H9 (cell line): Measurements from ENCODE around the gene HS3ST1. TPM values are rescaled to one million over a fixed set of nuclear protein-coding genes. Genes with fewer than 3 reads are reported as not detected.

Experiments used
- DNase-seq: peaks from one replicate; pipeline ENCODE4 v3.0.0-alpha.2; 2017
- H2AFZ ChIP-seq: one replicate; pipeline ENCODE4 v1.6.1; 2013; ENCODE audit warnings: mild to moderate bottlenecking, low read length, control low read depth, moderate library complexity
- H2AK5ac ChIP-seq: 2 replicates; pipeline ENCODE4 v1.6.1; 2013; ENCODE audit warnings: low read length, control low read depth, mixed read lengths; ENCODE audit not compliant: insufficient read length
- H2BK120ac ChIP-seq: one replicate; pipeline ENCODE4 v1.6.1; 2013; ENCODE audit warnings: low read depth, mild to moderate bottlenecking, low read length, control low read depth, inconsistent platforms; ENCODE audit not compliant: poor library complexity, severe bottlenecking
- H2BK12ac ChIP-seq: 2 replicates; pipeline ENCODE4 v1.6.1; 2013; ENCODE audit warnings: low read length, control low read depth, mixed read lengths, low read depth; ENCODE audit not compliant: insufficient read length
- H2BK15ac ChIP-seq: 2 replicates; pipeline ENCODE4 v1.6.1; 2013; ENCODE audit warnings: low read depth, low read length, control low read depth
- H2BK20ac ChIP-seq: one replicate; pipeline ENCODE4 v1.6.1; 2013; ENCODE audit warnings: low read depth, mild to moderate bottlenecking, low read length, control low read depth, inconsistent platforms; ENCODE audit not compliant: poor library complexity, severe bottlenecking
- H2BK5ac ChIP-seq: 2 replicates; pipeline ENCODE4 v1.6.1; 2013; ENCODE audit warnings: low read length, control low read depth, mixed read lengths; ENCODE audit not compliant: insufficient read length
- H3K14ac ChIP-seq: 2 replicates; pipeline ENCODE4 v1.6.1; 2013; ENCODE audit warnings: low read length, control low read depth; ENCODE audit not compliant: insufficient read depth
- H3K18ac ChIP-seq: 2 replicates; pipeline ENCODE4 v1.6.1; 2013; ENCODE audit warnings: low read depth, mild to moderate bottlenecking, mixed read lengths, low read length, control low read depth; ENCODE audit not compliant: insufficient read length
- H3K23ac ChIP-seq: 2 replicates; pipeline ENCODE4 v1.6.1; 2013; ENCODE audit warnings: low read length, control low read depth, mixed read lengths, low read depth; ENCODE audit not compliant: insufficient read length
- H3K23me2 ChIP-seq: 2 replicates; pipeline ENCODE4 v1.6.1; 2013; ENCODE audit warnings: low read depth, mild to moderate bottlenecking, mixed read lengths, low read length, control low read depth; ENCODE audit not compliant: insufficient read length, poor library complexity, severe bottlenecking
- H3K27ac ChIP-seq: 2 replicates; pipeline ENCODE4 v1.5.1; 2013; ENCODE audit warnings: low read length, control low read depth, mixed read lengths, low read depth; ENCODE audit not compliant: insufficient read length
- H3K27me3 ChIP-seq: 2 replicates; pipeline ENCODE4 v1.6.1; 2013; ENCODE audit warnings: low read length, control low read depth, inconsistent platforms; ENCODE audit not compliant: insufficient read depth
- H3K4ac ChIP-seq: 2 replicates; pipeline ENCODE4 v1.6.1; 2013; ENCODE audit warnings: low read depth, mild to moderate bottlenecking, control low read depth, inconsistent platforms, low read length, moderate library complexity
- H3K4me1 ChIP-seq: 2 replicates; pipeline ENCODE4 v1.6.1; 2013; ENCODE audit warnings: low read length, control low read depth, inconsistent platforms; ENCODE audit not compliant: insufficient read depth
- H3K4me2 ChIP-seq: 2 replicates; pipeline ENCODE4 v1.6.1; 2013; ENCODE audit warnings: low read length, control low read depth, mixed read lengths; ENCODE audit not compliant: insufficient read length, insufficient read depth
- H3K56ac ChIP-seq: 2 replicates; pipeline ENCODE4 v1.6.1; 2013; ENCODE audit warnings: low read depth, mild to moderate bottlenecking, mixed read lengths, low read length, control low read depth; ENCODE audit not compliant: insufficient read length
- H3K79me1 ChIP-seq: 2 replicates; pipeline ENCODE4 v1.6.1; 2013; ENCODE audit warnings: low read depth, mild to moderate bottlenecking, moderate library complexity, low read length, control low read depth, inconsistent platforms; ENCODE audit not compliant: insufficient read depth, poor library complexity, severe bottlenecking
- H3K79me2 ChIP-seq: 2 replicates; pipeline ENCODE4 v1.6.1; 2013; ENCODE audit warnings: low read length, control low read depth, inconsistent platforms; ENCODE audit not compliant: insufficient read depth
- H3K9ac ChIP-seq: 2 replicates; pipeline ENCODE4 v1.6.1; 2013; ENCODE audit warnings: low read length, control low read depth, mixed read lengths; ENCODE audit not compliant: insufficient read length; ENCODE audit errors: extremely low read depth
- H3K9me3 ChIP-seq: one replicate; pipeline ENCODE4 v1.6.1; 2013; ENCODE audit warnings: low read depth, low read length, inconsistent platforms; ENCODE audit not compliant: control insufficient read depth
- H3T11ph ChIP-seq: one replicate; pipeline ENCODE4 v1.6.1; 2013; ENCODE audit warnings: mild to moderate bottlenecking, low read length, control low read depth, inconsistent platforms
- H4K20me1 ChIP-seq: one replicate; pipeline ENCODE4 v1.6.1; 2013; ENCODE audit not compliant: control insufficient read depth, insufficient read length, insufficient read depth
- H4K5ac ChIP-seq: 2 replicates; pipeline ENCODE4 v1.6.1; 2013; ENCODE audit warnings: low read depth, mild to moderate bottlenecking, mixed read lengths, low read length, control low read depth; ENCODE audit not compliant: insufficient read length
- H4K8ac ChIP-seq: replicated peaks from 2 replicates; pipeline ENCODE4 v1.6.1; 2013; ENCODE audit warnings: low read length, control low read depth, mixed read lengths, low read depth; ENCODE audit not compliant: insufficient read length
- H4K91ac ChIP-seq: 2 replicates; pipeline ENCODE4 v1.6.1; 2013; ENCODE audit warnings: low read depth, mild to moderate bottlenecking, moderate library complexity, mixed read lengths, low read length, control low read depth; ENCODE audit not compliant: insufficient read length
- H3K27ac Mint-ChIP-seq, 3 experiments: 2 replicates in 2 of 3; 3 replicates in 1 of 3; pipeline ENCODE4 v1.8.0; 2020 to 2021; ENCODE audit warnings: mixed read lengths in 3 of 3, mild to moderate bottlenecking in 1 of 3, moderate library complexity in 1 of 3
- H3K27me3 Mint-ChIP-seq: 2 replicates; pipeline ENCODE4 v1.8.0; 2021; ENCODE audit warnings: low read depth, mild to moderate bottlenecking, moderate library complexity, mixed read lengths
- H3K36me3 Mint-ChIP-seq, 3 experiments: 2 replicates in 2 of 3; 3 replicates in 1 of 3; pipeline ENCODE4 v1.8.0; 2020 to 2021; ENCODE audit warnings: low read depth in 3 of 3, mixed read lengths in 3 of 3; ENCODE audit not compliant: insufficient read depth in 1 of 3
- H3K4me1 Mint-ChIP-seq, 2 experiments: 2 replicates each; pipeline ENCODE4 v1.8.0; 2020; ENCODE audit warnings: mixed read lengths in 2 of 2
- H3K4me3 Mint-ChIP-seq, 2 experiments: 2 replicates in 1 of 2; 3 replicates in 1 of 2; pipeline ENCODE4 v1.8.0; 2020 to 2021; ENCODE audit warnings: mild to moderate bottlenecking in 2 of 2, mixed read lengths in 2 of 2, moderate library complexity in 1 of 2
- H3K9me3 Mint-ChIP-seq, 2 experiments: 2 replicates in 1 of 2; 3 replicates in 1 of 2; pipeline ENCODE4 v1.8.0; 2020; ENCODE audit warnings: mild to moderate bottlenecking in 2 of 2, mixed read lengths in 2 of 2, moderate library complexity in 1 of 2
- WGBS: extraction: QIAGEN DNeasy Blood & Tissue Kit; methylation state at CpG from one replicate; pipeline ENCODE4 v1.1.7; 2013; ENCODE audit warnings: missing lambda C conversion rate, low lambda C conversion rate, mixed read lengths; ENCODE audit not compliant: insufficient read length; ENCODE audit errors: extremely low coverage; 5-methylcytosine and 5-hydroxymethylcytosine counted together
- total RNA-seq: library from RNA; stranded (reverse); gene quantifications from 2 replicates; pipeline ENCODE4 v1.2.1, GENCODE V29; 2021
- TF ChIP-seq, protein P1 (sequence below): fragments of 200-600 bp; sonication (generic); conservative IDR thresholded peaks from 3 replicates; pipeline ENCODE4 v1.8.0; 2021; ENCODE audit warnings: antibody characterized with exemption, mild to moderate bottlenecking

HS3ST1 gene
- total RNA-seq, 1 experiment from 2014 or later = 0.04 TPM

DNA sequence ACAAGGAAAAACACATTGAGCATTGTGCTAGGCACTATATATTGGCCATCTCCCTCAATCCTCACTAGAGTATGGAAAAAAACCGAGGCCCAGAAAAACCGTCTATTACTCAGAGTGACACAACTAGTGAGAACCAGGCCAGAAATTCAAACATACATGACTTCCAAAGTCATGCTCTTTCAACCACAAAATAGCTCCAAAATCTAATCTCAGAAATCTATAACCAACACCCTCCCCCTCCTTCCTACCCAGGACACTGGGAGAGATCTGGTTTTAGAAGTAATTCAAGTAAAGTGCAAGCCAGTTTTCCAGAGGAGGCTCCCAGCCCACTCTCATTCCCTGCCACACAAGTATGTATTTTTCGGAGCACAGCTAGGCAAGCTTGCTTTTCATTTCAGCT is 7.6 kb downstream of the HS3ST1 start:
- Histone ChIP-seq H3K23ac (no peak overlapping the region), H3K27ac (no peak overlapping the region), H2BK120ac (no peak overlapping the region), H3K23me2 (no peaks in the 10 kb centered on the region), H3K56ac (no peak overlapping the region), H4K8ac (no peak overlapping the region), H4K20me1 (no peaks in the 10 kb centered on the region), H2BK15ac (no peak overlapping the region), H3K79me1 (no peaks in the 10 kb centered on the region), H4K91ac (no peak overlapping the region), H3K18ac (no peak overlapping the region), H3K9me3 (no peaks in the 10 kb centered on the region), H2BK5ac (no peak overlapping the region), H4K5ac (no peak overlapping the region), H3K9ac (no peak overlapping the region), H3K14ac (no peak overlapping the region), H2BK20ac (no peak overlapping the region), H3K79me2 (no peaks in the 10 kb centered on the region), H3K27me3 (no peaks in the 10 kb centered on the region; the same call in 1 of the 2 replicates), H3K4ac (no peak overlapping the region), H3K4me1 (no peaks in the 10 kb centered on the region), H2AK5ac (no peak overlapping the region), H3T11ph (no peak overlapping the region), H3K4me2 (no peak overlapping the region), H2AFZ (no peak overlapping the region), H2BK12ac (no peak overlapping the region)
- DNase-seq = no peak
- no peaks in the 10 kb centered on the region for H3K9me3 Mint-ChIP-seq
- no peak overlapping the region for H3K4me3 Mint-ChIP-seq
- H3K27ac Mint-ChIP-seq = no peak overlapping the region
- H3K36me3 Mint-ChIP-seq = no peaks in the 10 kb centered on the region
- TF ChIP-seq, protein P1, sequence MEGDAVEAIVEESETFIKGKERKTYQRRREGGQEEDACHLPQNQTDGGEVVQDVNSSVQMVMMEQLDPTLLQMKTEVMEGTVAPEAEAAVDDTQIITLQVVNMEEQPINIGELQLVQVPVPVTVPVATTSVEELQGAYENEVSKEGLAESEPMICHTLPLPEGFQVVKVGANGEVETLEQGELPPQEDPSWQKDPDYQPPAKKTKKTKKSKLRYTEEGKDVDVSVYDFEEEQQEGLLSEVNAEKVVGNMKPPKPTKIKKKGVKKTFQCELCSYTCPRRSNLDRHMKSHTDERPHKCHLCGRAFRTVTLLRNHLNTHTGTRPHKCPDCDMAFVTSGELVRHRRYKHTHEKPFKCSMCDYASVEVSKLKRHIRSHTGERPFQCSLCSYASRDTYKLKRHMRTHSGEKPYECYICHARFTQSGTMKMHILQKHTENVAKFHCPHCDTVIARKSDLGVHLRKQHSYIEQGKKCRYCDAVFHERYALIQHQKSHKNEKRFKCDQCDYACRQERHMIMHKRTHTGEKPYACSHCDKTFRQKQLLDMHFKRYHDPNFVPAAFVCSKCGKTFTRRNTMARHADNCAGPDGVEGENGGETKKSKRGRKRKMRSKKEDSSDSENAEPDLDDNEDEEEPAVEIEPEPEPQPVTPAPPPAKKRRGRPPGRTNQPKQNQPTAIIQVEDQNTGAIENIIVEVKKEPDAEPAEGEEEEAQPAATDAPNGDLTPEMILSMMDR = no peak
- no CpG with 5 or more reads among the region's 3 CpGs for WGBS
- peaks cover 17% of the 10 kb centered on the region for H3K27me3 Mint-ChIP-seq
- H3K4me1 Mint-ChIP-seq = peaks cover 6 to 8% of the 10 kb centered on the region in 2 experiments; a peak in 3 of 4 replicates
